ENCODE data around the gene CORO2B. TPM values are rescaled to one million over a fixed set of nuclear protein-coding genes. Genes with fewer than 3 reads are reported as not detected.

CORO2B gene
- polyA plus RNA-seq, 1 of the 3 experiments (the other 2 are of a cell fraction) = 3.6 TPM

DNA sequence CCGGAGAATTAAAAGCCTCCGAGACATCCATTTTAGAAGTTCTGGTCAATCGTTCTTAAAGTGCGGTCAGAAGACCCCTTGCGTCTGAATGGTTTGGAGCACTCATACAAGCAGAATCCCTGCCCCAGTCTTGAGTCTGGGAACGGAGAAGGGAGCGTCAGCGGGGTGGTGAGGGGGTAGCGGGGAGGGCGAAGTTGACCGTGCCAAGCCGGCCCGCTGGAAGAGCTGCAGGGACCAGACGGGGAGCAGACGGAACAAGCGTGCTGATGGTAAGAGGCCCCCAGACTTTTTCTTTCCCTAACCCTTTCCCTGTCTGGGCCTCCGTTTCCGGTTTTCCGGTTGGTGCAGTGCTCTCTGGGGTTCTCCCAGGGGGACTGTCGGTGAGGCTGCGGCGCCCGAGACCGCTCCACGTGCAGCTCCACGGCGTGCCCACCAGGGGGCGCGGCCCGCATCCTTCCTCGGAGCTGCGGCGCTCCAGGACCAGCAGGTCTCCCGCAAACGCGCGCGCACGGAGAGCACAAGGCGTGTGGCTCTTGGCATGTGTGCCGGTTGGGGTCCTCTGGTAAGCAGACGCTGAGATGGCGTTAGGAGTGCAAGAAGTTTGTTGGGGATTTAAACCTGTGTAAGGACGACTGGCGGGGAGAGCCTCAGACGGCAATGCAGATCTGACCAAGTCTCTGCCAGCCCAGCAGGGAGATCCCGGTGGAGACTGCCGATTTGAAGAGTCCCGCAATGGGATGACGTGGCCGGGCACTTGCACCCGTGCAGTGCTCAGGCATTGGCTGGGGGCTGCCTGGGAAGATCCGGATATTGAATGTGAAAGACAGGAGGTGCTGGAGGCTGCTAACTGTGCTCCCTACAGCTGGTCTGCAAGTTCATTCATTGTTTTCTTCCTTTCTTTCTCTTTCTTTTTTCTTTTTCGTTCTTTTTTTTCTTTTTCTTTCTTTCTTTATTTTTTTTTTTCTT lies 19.2 kb upstream of the CORO2B start:
- Histone ChIP-seq H2AFZ (ENCODE audit: low read depth) (peak overlapping the region; percentile 76), H3K36me3 (replicated peaks in 1 of 2; ENCODE audit: control insufficient read depth in 1 of 2, insufficient read depth in 2 of 2, low read length in 1 of 2) (no peaks in the 10 kb centered on the region), H3K9ac (no peak overlapping the region), H4K20me1 (ENCODE audit: insufficient read depth) (no peaks in the 10 kb centered on the region), H3F3A (replicated peaks; ENCODE audit: insufficient read depth) (no peaks in the 10 kb centered on the region), H3K27me3 (ENCODE audit: insufficient read depth) (no peaks in the 10 kb centered on the region), H3K79me2 (ENCODE audit: insufficient read depth) (no peaks in the 10 kb centered on the region), H3K27ac (ENCODE audit: low read depth in 2 of 2, low read length in 1 of 2) (no peak overlapping the region), H3K4me1 (ENCODE audit: control insufficient read depth in 1 of 2, insufficient read depth in 2 of 2, low read depth in 1 of 2, low read length in 1 of 2) (peaks cover 0 to 7% of the 10 kb centered on the region in 2 experiments; a peak in 1 of 4 replicates), H3K4me3 (ENCODE audit: low read depth in 2 of 2, low read length in 1 of 2) (peak overlapping the region; percentile 43 to 61), H3K4me2 (peak overlapping the region; percentile 94), H3K9me3 (no peaks in the 10 kb centered on the region), H3K9me2 (no peaks in the 10 kb centered on the region)
- peak; percentile 93 for DNase-seq
- ChIA-PET POLR2A (interaction anchor here (1.0 to 1.3 kb wide), 2 partner anchors 114 to 365 kb away, joined by 3 to 6 read pairs; no protein-coding TSS in a partner anchor), CTCF (interaction anchor here (0.6 to 14.0 kb wide), 56 partner anchors 9 to 829 kb away, joined by 3 to 293 read pairs (median 5); no protein-coding TSS in a partner anchor)
- 31% methylated on average over 38 of the region's 54 CpGs for WGBS (ENCODE audit: low lambda C conversion rate)
- peak; percentile 94 for TF ChIP-seq SMC3 (IDR thresholded peaks at IDR 0.05; ENCODE audit: low read depth, low read length)
- TF ChIP-seq NRF1 (IDR thresholded peaks at IDR 0.05; ENCODE audit: low read depth, low read length) = peak; percentile 22; the same call in 1 of the 2 replicates
- TF ChIP-seq, protein P1, sequence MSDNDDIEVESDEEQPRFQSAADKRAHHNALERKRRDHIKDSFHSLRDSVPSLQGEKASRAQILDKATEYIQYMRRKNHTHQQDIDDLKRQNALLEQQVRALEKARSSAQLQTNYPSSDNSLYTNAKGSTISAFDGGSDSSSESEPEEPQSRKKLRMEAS (IDR thresholded peaks at IDR 0.05; ENCODE audit: low read depth) = peak; percentile 90
- no peak for TF ChIP-seq RFX5 (IDR thresholded peaks at IDR 0.05; ENCODE audit: low read length)
- TF ChIP-seq, protein P2, sequence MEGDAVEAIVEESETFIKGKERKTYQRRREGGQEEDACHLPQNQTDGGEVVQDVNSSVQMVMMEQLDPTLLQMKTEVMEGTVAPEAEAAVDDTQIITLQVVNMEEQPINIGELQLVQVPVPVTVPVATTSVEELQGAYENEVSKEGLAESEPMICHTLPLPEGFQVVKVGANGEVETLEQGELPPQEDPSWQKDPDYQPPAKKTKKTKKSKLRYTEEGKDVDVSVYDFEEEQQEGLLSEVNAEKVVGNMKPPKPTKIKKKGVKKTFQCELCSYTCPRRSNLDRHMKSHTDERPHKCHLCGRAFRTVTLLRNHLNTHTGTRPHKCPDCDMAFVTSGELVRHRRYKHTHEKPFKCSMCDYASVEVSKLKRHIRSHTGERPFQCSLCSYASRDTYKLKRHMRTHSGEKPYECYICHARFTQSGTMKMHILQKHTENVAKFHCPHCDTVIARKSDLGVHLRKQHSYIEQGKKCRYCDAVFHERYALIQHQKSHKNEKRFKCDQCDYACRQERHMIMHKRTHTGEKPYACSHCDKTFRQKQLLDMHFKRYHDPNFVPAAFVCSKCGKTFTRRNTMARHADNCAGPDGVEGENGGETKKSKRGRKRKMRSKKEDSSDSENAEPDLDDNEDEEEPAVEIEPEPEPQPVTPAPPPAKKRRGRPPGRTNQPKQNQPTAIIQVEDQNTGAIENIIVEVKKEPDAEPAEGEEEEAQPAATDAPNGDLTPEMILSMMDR (IDR thresholded peaks at IDR 0.05) = peak; percentile 91
- no peak for TF ChIP-seq EZH2phosphoT487 (IDR thresholded peaks at IDR 0.05; ENCODE audit: borderline replicate concordance, low read depth)
- no peak for TF ChIP-seq ELF1 (IDR thresholded peaks at IDR 0.05)
- no peak for TF ChIP-seq CHD2 (IDR thresholded peaks at IDR 0.05; ENCODE audit: low read length, partially characterized antibody)
- TF ChIP-seq MXI1 (IDR thresholded peaks at IDR 0.05; ENCODE audit: low read depth, low read length) = peak; percentile 77
- TF ChIP-seq RAD21 (IDR thresholded peaks at IDR 0.05; ENCODE audit: low read length) = peak; percentile 79
- no peak for TF ChIP-seq TEAD4 (IDR thresholded peaks at IDR 0.05; ENCODE audit: borderline replicate concordance, insufficient read depth)

DNA sequence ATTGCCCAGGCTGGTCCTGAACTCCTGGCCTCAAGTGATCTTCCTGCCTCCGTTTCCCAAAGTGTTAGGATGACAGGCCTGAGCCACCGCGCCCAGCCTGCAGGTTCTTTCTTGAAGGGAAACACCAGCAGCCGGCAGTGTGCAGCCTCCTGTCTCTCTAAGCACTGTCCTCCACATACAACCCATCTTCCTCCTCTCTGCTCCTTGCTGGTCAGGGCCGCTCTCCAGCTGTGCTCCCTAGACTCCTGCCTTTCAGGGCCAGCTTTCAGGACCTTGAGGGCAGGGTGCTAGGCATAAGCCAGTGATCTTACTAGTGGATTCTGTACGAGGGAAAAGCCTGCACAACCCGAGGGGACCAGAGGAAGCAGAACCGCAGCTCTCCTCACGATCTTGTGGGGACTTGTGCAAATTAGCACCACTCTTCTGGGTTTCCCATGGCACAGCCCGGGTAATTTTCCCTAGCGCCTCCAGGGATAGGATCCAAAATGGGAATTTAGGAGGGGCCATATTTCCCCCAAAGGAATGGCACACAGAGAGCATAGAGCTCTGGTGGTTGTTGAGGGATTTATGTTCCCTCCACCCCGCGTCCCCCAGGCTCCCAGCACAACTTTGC lies 18.2 kb upstream of the CORO2B start:
- H3F3A ChIP-seq (replicated peaks; ENCODE audit: insufficient read depth) = no peaks in the 10 kb centered on the region
- H3K36me3 ChIP-seq (replicated peaks in 1 of 2; ENCODE audit: control insufficient read depth in 1 of 2, insufficient read depth in 2 of 2, low read length in 1 of 2) = no peaks in the 10 kb centered on the region
- peaks cover 0 to 7% of the 10 kb centered on the region in 2 experiments; a peak in 1 of 4 replicates for H3K4me1 ChIP-seq (ENCODE audit: control insufficient read depth in 1 of 2, insufficient read depth in 2 of 2, low read depth in 1 of 2, low read length in 1 of 2)
- no peaks in the 10 kb centered on the region for H3K79me2 ChIP-seq (ENCODE audit: insufficient read depth)
- H3K9me2 ChIP-seq = no peaks in the 10 kb centered on the region
- no peaks in the 10 kb centered on the region for H3K9me3 ChIP-seq
- no peak overlapping the region for H3K9ac ChIP-seq
- H3K27ac ChIP-seq (ENCODE audit: low read depth in 2 of 2, low read length in 1 of 2) = no peak overlapping the region
- H3K4me2 ChIP-seq = no peak overlapping the region
- no peak overlapping the region for H2AFZ ChIP-seq (ENCODE audit: low read depth)
- DNase-seq = no peak
- H3K4me3 ChIP-seq (ENCODE audit: low read depth in 2 of 2, low read length in 1 of 2) = no peak overlapping the region; a peak in 1 of 4 replicates
- H3K27me3 ChIP-seq (ENCODE audit: insufficient read depth) = no peaks in the 10 kb centered on the region
- H4K20me1 ChIP-seq (ENCODE audit: insufficient read depth) = no peaks in the 10 kb centered on the region
- no peak for TF ChIP-seq EZH2phosphoT487 (IDR thresholded peaks at IDR 0.05; ENCODE audit: borderline replicate concordance, low read depth)
- TF ChIP-seq, protein P3, sequence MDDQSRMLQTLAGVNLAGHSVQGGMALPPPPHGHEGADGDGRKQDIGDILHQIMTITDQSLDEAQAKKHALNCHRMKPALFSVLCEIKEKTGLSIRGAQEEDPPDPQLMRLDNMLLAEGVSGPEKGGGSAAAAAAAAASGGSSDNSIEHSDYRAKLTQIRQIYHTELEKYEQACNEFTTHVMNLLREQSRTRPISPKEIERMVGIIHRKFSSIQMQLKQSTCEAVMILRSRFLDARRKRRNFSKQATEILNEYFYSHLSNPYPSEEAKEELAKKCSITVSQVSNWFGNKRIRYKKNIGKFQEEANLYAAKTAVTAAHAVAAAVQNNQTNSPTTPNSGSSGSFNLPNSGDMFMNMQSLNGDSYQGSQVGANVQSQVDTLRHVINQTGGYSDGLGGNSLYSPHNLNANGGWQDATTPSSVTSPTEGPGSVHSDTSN (IDR thresholded peaks at IDR 0.05) = no peak
- no peak for TF ChIP-seq RAD21 (IDR thresholded peaks at IDR 0.05; ENCODE audit: low read length)
- TF ChIP-seq, protein P1 (IDR thresholded peaks at IDR 0.05; ENCODE audit: low read depth) = no peak
- TF ChIP-seq MXI1 (IDR thresholded peaks at IDR 0.05; ENCODE audit: low read depth, low read length) = no peak
- no peak for TF ChIP-seq RCOR1 (IDR thresholded peaks at IDR 0.05; ENCODE audit: low read length)
- no peak for TF ChIP-seq POLR2AphosphoS5 (IDR thresholded peaks at IDR 0.05; ENCODE audit: low read depth, low read length)
- TF ChIP-seq FOSL2 (IDR thresholded peaks at IDR 0.05; ENCODE audit: borderline replicate concordance, low read depth) = no peak
- no peak for TF ChIP-seq MEF2A (IDR thresholded peaks at IDR 0.05; ENCODE audit: borderline replicate concordance, low read depth)
- TF ChIP-seq FOXJ3 (CRISPR knock-in tag; IDR thresholded peaks at IDR 0.05) = no peak
- TF ChIP-seq, protein P4, sequence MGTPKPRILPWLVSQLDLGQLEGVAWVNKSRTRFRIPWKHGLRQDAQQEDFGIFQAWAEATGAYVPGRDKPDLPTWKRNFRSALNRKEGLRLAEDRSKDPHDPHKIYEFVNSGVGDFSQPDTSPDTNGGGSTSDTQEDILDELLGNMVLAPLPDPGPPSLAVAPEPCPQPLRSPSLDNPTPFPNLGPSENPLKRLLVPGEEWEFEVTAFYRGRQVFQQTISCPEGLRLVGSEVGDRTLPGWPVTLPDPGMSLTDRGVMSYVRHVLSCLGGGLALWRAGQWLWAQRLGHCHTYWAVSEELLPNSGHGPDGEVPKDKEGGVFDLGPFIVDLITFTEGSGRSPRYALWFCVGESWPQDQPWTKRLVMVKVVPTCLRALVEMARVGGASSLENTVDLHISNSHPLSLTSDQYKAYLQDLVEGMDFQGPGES (IDR thresholded peaks at IDR 0.05; ENCODE audit: low read depth, low read length) = no peak
- no peak for TF ChIP-seq GATA2 (CRISPR knock-in tag; IDR thresholded peaks at IDR 0.05)
- TF ChIP-seq FOXM1 (IDR thresholded peaks at IDR 0.05; ENCODE audit: low read depth) = no peak
- TF ChIP-seq YY1 (IDR thresholded peaks at IDR 0.05; ENCODE audit: low read depth) = no peak
- CTCF ChIA-PET = interaction anchor here (0.8 to 14.0 kb wide), 32 partner anchors 10 to 364 kb away, joined by 3 to 293 read pairs (median 6); no protein-coding TSS in a partner anchor
- POLR2A ChIA-PET = interaction anchor here (1.3 kb wide), 1 partner anchor 364 kb away, joined by 3 read pairs; no protein-coding TSS in a partner anchor
- WGBS (ENCODE audit: low lambda C conversion rate) = 93% methylated on average over 12 of the region's 13 CpGs
